WTC11 (cell line): ENCODE data around the gene CNTNAP2. TPM values are rescaled to one million over a fixed set of nuclear protein-coding genes. Genes with fewer than 3 reads are reported as not detected.

Experiments
- ATAC-seq: fragments of 200-7000 bp; cut with Tn5 transposase; 2 replicates; pipeline ENCODE4 v1.10.0; 2021; ENCODE audit warnings: mild to moderate bottlenecking, moderate library complexity
- CTCF ChIA-PET: fragments of 300-600 bp; sonication (Branson Sonifier 250); formaldehyde crosslinking; loops from one replicate; lab custom pipeline; 2021; ENCODE audit warnings: antibody characterized with exemption; lab: Charles Lee
- POLR2A ChIA-PET: fragments of 350-600 bp; sonication (Branson Sonifier 250); formaldehyde crosslinking; loops from one replicate; lab custom pipeline; 2021; ENCODE audit warnings: antibody characterized with exemption; lab: Charles Lee
- DNase-seq: peaks from one replicate; pipeline ENCODE4 v3.0.0; 2021; ENCODE audit warnings: low spot score
- H3K27ac Mint-ChIP-seq: 2 replicates; pipeline ENCODE4 v1.8.0; 2021; ENCODE audit warnings: mixed read lengths
- H3K27me3 Mint-ChIP-seq: 2 replicates; pipeline ENCODE4 v1.8.0; 2021; ENCODE audit warnings: low read depth, mild to moderate bottlenecking, moderate library complexity, mixed read lengths
- H3K36me3 Mint-ChIP-seq: 2 replicates; pipeline ENCODE4 v1.8.0; 2021; ENCODE audit warnings: mixed read lengths
- H3K4me1 Mint-ChIP-seq: 2 replicates; pipeline ENCODE4 v1.8.0; 2022; ENCODE audit warnings: mixed read lengths
- H3K4me3 Mint-ChIP-seq: 2 replicates; pipeline ENCODE4 v1.8.0; 2021; ENCODE audit warnings: mild to moderate bottlenecking, moderate library complexity, mixed read lengths
- H3K9me3 Mint-ChIP-seq: 2 replicates; pipeline ENCODE4 v1.8.0; 2021; ENCODE audit warnings: mixed read lengths
- ATF1 ChIP-seq: sonication (generic); formaldehyde crosslinking; IDR thresholded peaks from 2 replicates; pipeline ENCODE4 v1.8.1; 2023; ENCODE audit warnings: mild to moderate bottlenecking, moderate library complexity, missing genetic modification reagents
- MXD4 ChIP-seq: fragments of 250-450 bp; sonication (Bioruptor Pico); IDR thresholded peaks from 2 replicates; pipeline ENCODE4 v1.8.0; 2021; ENCODE audit warnings: mild to moderate bottlenecking, moderate library complexity, borderline replicate concordance
- NFATC4 ChIP-seq: fragments of 250-450 bp; sonication (Bioruptor Pico); IDR thresholded peaks from 2 replicates; pipeline ENCODE4 v1.9.0; 2021; ENCODE audit warnings: mild to moderate bottlenecking
- NR3C1 ChIP-seq: sonication (generic); formaldehyde crosslinking; conservative IDR thresholded peaks from 2 replicates; pipeline ENCODE4 v1.8.1; 2023; ENCODE audit warnings: low read depth, mild to moderate bottlenecking, missing genetic modification reagents
- SP1 ChIP-seq: sonication (generic); formaldehyde crosslinking; conservative IDR thresholded peaks from 2 replicates; pipeline ENCODE4 v1.8.1; 2022; ENCODE audit warnings: missing genetic modification reagents
- TEAD1 ChIP-seq: sonication (generic); formaldehyde crosslinking; IDR thresholded peaks from 2 replicates; pipeline ENCODE4 v1.8.0; 2022; ENCODE audit warnings: mild to moderate bottlenecking, missing genetic modification reagents
- TEAD4 ChIP-seq: sonication (generic); formaldehyde crosslinking; IDR thresholded peaks from 2 replicates; pipeline ENCODE4 v1.8.0; 2022; ENCODE audit warnings: mild to moderate bottlenecking, missing genetic modification reagents
- TP53 ChIP-seq: sonication (generic); formaldehyde crosslinking; IDR thresholded peaks from 2 replicates; pipeline ENCODE4 v1.8.1; 2023; ENCODE audit warnings: mild to moderate bottlenecking, missing genetic modification reagents
- ZNF263 ChIP-seq: sonication (generic); formaldehyde crosslinking; IDR thresholded peaks from 2 replicates; pipeline ENCODE4 v1.8.1; 2022; ENCODE audit warnings: low read depth, mild to moderate bottlenecking, moderate library complexity, missing genetic modification reagents
- total RNA-seq: library from RNA; stranded (reverse); gene quantifications from 3 replicates; pipeline ENCODE4 v1.2.3, GENCODE V29; 2021
- TF ChIP-seq, protein P1 (sequence below): sonication (generic); formaldehyde crosslinking; IDR thresholded peaks from 2 replicates; pipeline ENCODE4 v1.8.1; 2023; ENCODE audit warnings: mild to moderate bottlenecking, missing genetic modification reagents
- TF ChIP-seq, protein P2 (sequence below): fragments of 250-450 bp; sonication (Bioruptor Pico); IDR thresholded peaks from 2 replicates; pipeline ENCODE4 v1.9.0; 2021; ENCODE audit warnings: mild to moderate bottlenecking, borderline replicate concordance
- TF ChIP-seq, protein P3 (sequence below): sonication (generic); formaldehyde crosslinking; conservative IDR thresholded peaks from 2 replicates; pipeline ENCODE4 v1.8.1; 2022; ENCODE audit warnings: mild to moderate bottlenecking, missing genetic modification reagents
- TF ChIP-seq, protein P4 (sequence below): sonication (generic); formaldehyde crosslinking; IDR thresholded peaks from 2 replicates; pipeline ENCODE4 v1.8.1; 2022; ENCODE audit warnings: low read depth, missing genetic modification reagents, borderline replicate concordance
- TF ChIP-seq, protein P5 (sequence below): fragments of 200-600 bp; IDR thresholded peaks from 2 replicates; pipeline ENCODE4 v1.8.0; 2022; ENCODE audit warnings: antibody characterized with exemption
- TF ChIP-seq, protein P6 (sequence below): fragments of 250-450 bp; sonication (Bioruptor Pico); IDR thresholded peaks from 2 replicates; pipeline ENCODE4 v2.1.2; 2022; ENCODE audit warnings: mild to moderate bottlenecking, moderate library complexity
- TF ChIP-seq, protein P7 (sequence below): sonication (generic); formaldehyde crosslinking; IDR thresholded peaks from 2 replicates; pipeline ENCODE4 v1.8.1; 2023; ENCODE audit warnings: mild to moderate bottlenecking, missing genetic modification reagents, moderate library complexity
- TF ChIP-seq, protein P8 (sequence below): sonication (generic); formaldehyde crosslinking; conservative IDR thresholded peaks from 2 replicates; pipeline ENCODE4 v1.8.1; 2023; ENCODE audit warnings: mild to moderate bottlenecking, low read depth, missing genetic modification reagents, moderate library complexity

The CNTNAP2 gene
- total RNA-seq, 1 experiment from 2014 or later, result 63.8 TPM

DNA sequence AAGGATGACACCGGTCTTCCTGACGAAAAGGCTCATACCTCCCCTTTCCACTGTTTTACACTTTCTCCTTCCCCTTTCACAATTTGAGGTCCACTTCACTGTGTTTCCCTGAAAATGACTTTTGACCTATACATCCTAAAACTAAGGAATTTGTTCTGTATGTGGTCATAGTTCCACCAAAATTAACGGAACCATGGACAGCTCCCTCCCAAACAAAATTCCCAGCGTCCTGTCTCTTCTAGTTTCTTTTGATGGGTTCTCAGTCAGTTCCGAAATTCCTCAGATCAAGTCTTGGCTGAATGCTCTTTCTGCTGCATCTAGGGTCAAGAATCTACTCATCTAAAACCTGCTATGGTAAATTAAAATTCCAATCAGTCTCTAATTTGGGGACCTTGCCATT, 1191.9 kb downstream of the CNTNAP2 start (continued):
- TF ChIP-seq, protein P1, sequence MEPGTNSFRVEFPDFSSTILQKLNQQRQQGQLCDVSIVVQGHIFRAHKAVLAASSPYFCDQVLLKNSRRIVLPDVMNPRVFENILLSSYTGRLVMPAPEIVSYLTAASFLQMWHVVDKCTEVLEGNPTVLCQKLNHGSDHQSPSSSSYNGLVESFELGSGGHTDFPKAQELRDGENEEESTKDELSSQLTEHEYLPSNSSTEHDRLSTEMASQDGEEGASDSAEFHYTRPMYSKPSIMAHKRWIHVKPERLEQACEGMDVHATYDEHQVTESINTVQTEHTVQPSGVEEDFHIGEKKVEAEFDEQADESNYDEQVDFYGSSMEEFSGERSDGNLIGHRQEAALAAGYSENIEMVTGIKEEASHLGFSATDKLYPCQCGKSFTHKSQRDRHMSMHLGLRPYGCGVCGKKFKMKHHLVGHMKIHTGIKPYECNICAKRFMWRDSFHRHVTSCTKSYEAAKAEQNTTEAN (CRISPR knock-in tag), result no peak
- TF ChIP-seq, protein P2, sequence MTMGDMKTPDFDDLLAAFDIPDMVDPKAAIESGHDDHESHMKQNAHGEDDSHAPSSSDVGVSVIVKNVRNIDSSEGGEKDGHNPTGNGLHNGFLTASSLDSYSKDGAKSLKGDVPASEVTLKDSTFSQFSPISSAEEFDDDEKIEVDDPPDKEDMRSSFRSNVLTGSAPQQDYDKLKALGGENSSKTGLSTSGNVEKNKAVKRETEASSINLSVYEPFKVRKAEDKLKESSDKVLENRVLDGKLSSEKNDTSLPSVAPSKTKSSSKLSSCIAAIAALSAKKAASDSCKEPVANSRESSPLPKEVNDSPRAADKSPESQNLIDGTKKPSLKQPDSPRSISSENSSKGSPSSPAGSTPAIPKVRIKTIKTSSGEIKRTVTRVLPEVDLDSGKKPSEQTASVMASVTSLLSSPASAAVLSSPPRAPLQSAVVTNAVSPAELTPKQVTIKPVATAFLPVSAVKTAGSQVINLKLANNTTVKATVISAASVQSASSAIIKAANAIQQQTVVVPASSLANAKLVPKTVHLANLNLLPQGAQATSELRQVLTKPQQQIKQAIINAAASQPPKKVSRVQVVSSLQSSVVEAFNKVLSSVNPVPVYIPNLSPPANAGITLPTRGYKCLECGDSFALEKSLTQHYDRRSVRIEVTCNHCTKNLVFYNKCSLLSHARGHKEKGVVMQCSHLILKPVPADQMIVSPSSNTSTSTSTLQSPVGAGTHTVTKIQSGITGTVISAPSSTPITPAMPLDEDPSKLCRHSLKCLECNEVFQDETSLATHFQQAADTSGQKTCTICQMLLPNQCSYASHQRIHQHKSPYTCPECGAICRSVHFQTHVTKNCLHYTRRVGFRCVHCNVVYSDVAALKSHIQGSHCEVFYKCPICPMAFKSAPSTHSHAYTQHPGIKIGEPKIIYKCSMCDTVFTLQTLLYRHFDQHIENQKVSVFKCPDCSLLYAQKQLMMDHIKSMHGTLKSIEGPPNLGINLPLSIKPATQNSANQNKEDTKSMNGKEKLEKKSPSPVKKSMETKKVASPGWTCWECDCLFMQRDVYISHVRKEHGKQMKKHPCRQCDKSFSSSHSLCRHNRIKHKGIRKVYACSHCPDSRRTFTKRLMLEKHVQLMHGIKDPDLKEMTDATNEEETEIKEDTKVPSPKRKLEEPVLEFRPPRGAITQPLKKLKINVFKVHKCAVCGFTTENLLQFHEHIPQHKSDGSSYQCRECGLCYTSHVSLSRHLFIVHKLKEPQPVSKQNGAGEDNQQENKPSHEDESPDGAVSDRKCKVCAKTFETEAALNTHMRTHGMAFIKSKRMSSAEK (CRISPR knock-in tag), result no peak

DNA sequence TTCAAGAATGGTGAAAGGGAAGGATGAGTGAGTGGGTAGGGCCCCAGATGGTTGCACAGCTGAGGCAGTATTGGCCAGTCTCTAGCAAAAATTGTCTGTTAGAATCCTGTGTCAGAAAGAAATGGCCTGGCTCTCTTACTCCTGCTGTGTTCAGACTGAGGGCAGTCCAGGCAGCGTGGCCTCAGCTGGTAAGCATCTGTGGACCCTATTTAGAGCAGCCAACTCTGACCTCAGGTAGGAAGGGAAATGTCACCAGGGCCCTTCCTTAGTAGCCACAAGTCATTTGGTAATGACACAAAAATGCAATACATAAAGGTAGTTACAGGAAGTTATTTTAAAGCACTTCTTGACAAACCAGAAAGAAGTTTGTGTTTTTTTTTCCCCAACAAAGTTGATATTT, 1194.7 kb downstream of the CNTNAP2 start:
- TF ChIP-seq ATF1 (CRISPR knock-in tag), result no peak
- TF ChIP-seq NR3C1 (CRISPR knock-in tag), result no peak
- TF ChIP-seq, protein P3, sequence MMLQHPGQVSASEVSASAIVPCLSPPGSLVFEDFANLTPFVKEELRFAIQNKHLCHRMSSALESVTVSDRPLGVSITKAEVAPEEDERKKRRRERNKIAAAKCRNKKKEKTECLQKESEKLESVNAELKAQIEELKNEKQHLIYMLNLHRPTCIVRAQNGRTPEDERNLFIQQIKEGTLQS (CRISPR knock-in tag), result no peak
- TF ChIP-seq ZNF263 (CRISPR knock-in tag), result no peak
- TF ChIP-seq TP53 (CRISPR knock-in tag), result no peak
- TF ChIP-seq MXD4 (CRISPR knock-in tag), result no peak
- TF ChIP-seq, protein P4, sequence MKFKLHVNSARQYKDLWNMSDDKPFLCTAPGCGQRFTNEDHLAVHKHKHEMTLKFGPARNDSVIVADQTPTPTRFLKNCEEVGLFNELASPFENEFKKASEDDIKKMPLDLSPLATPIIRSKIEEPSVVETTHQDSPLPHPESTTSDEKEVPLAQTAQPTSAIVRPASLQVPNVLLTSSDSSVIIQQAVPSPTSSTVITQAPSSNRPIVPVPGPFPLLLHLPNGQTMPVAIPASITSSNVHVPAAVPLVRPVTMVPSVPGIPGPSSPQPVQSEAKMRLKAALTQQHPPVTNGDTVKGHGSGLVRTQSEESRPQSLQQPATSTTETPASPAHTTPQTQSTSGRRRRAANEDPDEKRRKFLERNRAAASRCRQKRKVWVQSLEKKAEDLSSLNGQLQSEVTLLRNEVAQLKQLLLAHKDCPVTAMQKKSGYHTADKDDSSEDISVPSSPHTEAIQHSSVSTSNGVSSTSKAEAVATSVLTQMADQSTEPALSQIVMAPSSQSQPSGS (CRISPR knock-in tag), result no peak
- no peak for TF ChIP-seq TEAD4 (CRISPR knock-in tag)
- TF ChIP-seq, protein P5, sequence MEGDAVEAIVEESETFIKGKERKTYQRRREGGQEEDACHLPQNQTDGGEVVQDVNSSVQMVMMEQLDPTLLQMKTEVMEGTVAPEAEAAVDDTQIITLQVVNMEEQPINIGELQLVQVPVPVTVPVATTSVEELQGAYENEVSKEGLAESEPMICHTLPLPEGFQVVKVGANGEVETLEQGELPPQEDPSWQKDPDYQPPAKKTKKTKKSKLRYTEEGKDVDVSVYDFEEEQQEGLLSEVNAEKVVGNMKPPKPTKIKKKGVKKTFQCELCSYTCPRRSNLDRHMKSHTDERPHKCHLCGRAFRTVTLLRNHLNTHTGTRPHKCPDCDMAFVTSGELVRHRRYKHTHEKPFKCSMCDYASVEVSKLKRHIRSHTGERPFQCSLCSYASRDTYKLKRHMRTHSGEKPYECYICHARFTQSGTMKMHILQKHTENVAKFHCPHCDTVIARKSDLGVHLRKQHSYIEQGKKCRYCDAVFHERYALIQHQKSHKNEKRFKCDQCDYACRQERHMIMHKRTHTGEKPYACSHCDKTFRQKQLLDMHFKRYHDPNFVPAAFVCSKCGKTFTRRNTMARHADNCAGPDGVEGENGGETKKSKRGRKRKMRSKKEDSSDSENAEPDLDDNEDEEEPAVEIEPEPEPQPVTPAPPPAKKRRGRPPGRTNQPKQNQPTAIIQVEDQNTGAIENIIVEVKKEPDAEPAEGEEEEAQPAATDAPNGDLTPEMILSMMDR, result no peak
- TF ChIP-seq, protein P6, sequence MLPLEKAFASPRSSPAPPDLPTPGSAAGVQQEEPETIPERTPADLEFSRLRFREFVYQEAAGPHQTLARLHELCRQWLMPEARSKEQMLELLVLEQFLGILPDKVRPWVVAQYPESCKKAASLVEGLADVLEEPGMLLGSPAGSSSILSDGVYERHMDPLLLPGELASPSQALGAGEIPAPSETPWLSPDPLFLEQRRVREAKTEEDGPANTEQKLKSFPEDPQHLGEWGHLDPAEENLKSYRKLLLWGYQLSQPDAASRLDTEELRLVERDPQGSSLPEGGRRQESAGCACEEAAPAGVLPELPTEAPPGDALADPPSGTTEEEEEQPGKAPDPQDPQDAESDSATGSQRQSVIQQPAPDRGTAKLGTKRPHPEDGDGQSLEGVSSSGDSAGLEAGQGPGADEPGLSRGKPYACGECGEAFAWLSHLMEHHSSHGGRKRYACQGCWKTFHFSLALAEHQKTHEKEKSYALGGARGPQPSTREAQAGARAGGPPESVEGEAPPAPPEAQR (CRISPR knock-in tag), result no peak
- TF ChIP-seq, protein P7, sequence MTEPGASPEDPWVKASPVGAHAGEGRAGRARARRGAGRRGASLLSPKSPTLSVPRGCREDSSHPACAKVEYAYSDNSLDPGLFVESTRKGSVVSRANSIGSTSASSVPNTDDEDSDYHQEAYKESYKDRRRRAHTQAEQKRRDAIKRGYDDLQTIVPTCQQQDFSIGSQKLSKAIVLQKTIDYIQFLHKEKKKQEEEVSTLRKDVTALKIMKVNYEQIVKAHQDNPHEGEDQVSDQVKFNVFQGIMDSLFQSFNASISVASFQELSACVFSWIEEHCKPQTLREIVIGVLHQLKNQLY, result no peak
- no peak for TF ChIP-seq NFATC4 (CRISPR knock-in tag)
- TF ChIP-seq, protein P8, sequence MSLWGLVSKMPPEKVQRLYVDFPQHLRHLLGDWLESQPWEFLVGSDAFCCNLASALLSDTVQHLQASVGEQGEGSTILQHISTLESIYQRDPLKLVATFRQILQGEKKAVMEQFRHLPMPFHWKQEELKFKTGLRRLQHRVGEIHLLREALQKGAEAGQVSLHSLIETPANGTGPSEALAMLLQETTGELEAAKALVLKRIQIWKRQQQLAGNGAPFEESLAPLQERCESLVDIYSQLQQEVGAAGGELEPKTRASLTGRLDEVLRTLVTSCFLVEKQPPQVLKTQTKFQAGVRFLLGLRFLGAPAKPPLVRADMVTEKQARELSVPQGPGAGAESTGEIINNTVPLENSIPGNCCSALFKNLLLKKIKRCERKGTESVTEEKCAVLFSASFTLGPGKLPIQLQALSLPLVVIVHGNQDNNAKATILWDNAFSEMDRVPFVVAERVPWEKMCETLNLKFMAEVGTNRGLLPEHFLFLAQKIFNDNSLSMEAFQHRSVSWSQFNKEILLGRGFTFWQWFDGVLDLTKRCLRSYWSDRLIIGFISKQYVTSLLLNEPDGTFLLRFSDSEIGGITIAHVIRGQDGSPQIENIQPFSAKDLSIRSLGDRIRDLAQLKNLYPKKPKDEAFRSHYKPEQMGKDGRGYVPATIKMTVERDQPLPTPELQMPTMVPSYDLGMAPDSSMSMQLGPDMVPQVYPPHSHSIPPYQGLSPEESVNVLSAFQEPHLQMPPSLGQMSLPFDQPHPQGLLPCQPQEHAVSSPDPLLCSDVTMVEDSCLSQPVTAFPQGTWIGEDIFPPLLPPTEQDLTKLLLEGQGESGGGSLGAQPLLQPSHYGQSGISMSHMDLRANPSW (CRISPR knock-in tag), result no peak
- TF ChIP-seq TEAD1 (CRISPR knock-in tag), result no peak
- TF ChIP-seq SP1 (CRISPR knock-in tag), result no peak
- DNase-seq, result no peak
- Mint-ChIP-seq H3K27ac (no peak overlapping the region), H3K4me3 (no peak overlapping the region), H3K9me3 (peaks cover 9% of the 10 kb centered on the region; the same call in 1 of the 2 replicates), H3K4me1 (0 out of 2 replicates have a peak, but pooled peaks cover 3% of the 10 kb centered on the region), H3K27me3 (no peaks in the 10 kb centered on the region), H3K36me3 (no peaks in the 10 kb centered on the region)
- no peak for ATAC-seq
- CTCF ChIA-PET, result no interaction called here
- POLR2A ChIA-PET, result no interaction called here
